H1 (cell line): Measurements from ENCODE around the gene GSE1. TPM values are rescaled to one million over a fixed set of nuclear protein-coding genes. Genes with fewer than 3 reads are reported as not detected.

Source experiments
- CTCF ChIA-PET: fragments of 300-600 bp; sonication (Branson Sonifier 250); formaldehyde crosslinking; loops from one replicate; lab custom pipeline; 2021; ENCODE audit not compliant: partially characterized antibody; lab: Charles Lee
- POLR2A ChIA-PET: fragments of 300-600 bp; sonication (Branson Sonifier 250); formaldehyde crosslinking; loops from one replicate; lab custom pipeline; 2021; ENCODE audit warnings: inconsistent platforms; ENCODE audit not compliant: partially characterized antibody; lab: Charles Lee
- DNase-seq, 2 experiments: peaks; one replicate each; pipeline versions ENCODE4 v3.0.0 to v3.0.0-alpha.2; 2010 to 2022; ENCODE audit warnings: low spot score in 2 of 2, low read depth in 1 of 2, mixed read lengths in 1 of 2
- FAIRE-seq: peaks from 2 replicates; lab custom pipeline; 2011; peaks lifted over from hg19 to GRCh38; lab: Jason Lieb, UNC
- H2AFZ ChIP-seq: 2 replicates; pipeline ENCODE4 v1.8.1; 2012; ENCODE audit warnings: low read length, inconsistent platforms
- H2AK5ac ChIP-seq: 2 replicates; pipeline ENCODE4 v1.6.1; 2013; ENCODE audit warnings: low read depth, low read length
- H2BK120ac ChIP-seq: replicated peaks from 2 replicates; pipeline ENCODE3; 2013; ENCODE audit warnings: low read depth, low read length, inconsistent platforms
- H2BK12ac ChIP-seq: 2 replicates; pipeline ENCODE4 v1.6.1; 2013; ENCODE audit warnings: low read depth, low read length
- H2BK15ac ChIP-seq: 2 replicates; pipeline ENCODE4 v1.6.1; 2013; ENCODE audit warnings: low read length
- H2BK20ac ChIP-seq: 2 replicates; pipeline ENCODE4 v1.6.1; 2013; ENCODE audit warnings: low read length
- H2BK5ac ChIP-seq: 2 replicates; pipeline ENCODE4 v1.6.1; 2013; ENCODE audit warnings: low read depth, low read length
- H3K14ac ChIP-seq: 2 replicates; pipeline ENCODE4 v1.6.1; 2013; ENCODE audit warnings: inconsistent platforms; ENCODE audit not compliant: insufficient read length
- H3K18ac ChIP-seq: 2 replicates; pipeline ENCODE4 v1.6.1; 2013; ENCODE audit warnings: low read length; ENCODE audit errors: extremely low read depth
- H3K23ac ChIP-seq: 2 replicates; pipeline ENCODE4 v1.6.1; 2013; ENCODE audit warnings: inconsistent platforms; ENCODE audit not compliant: insufficient read length
- H3K23me2 ChIP-seq: 2 replicates; pipeline ENCODE4 v1.6.1; 2013; ENCODE audit warnings: low read depth, low read length
- H3K27ac ChIP-seq: 2 replicates; pipeline ENCODE4 v1.6.1; 2011; ENCODE audit warnings: low read depth, low read length, inconsistent platforms
- H3K27me3 ChIP-seq, 4 experiments: replicated peaks in 1 of 4; 1 replicate in 1 of 4; 2 replicates in 3 of 4; pipeline versions ENCODE4 v1.6.1 to v1.8.1; 2011 to 2013; ENCODE audit warnings: low read length in 3 of 4, mild to moderate bottlenecking in 3 of 4, inconsistent platforms in 2 of 4, mixed read lengths in 2 of 4, moderate library complexity in 1 of 4; ENCODE audit not compliant: control insufficient read depth in 3 of 4, insufficient read depth in 3 of 4; ENCODE audit errors: extremely low read depth in 1 of 4
- H3K36me3 ChIP-seq, 4 experiments: 2 replicates each; pipeline versions ENCODE4 v1.6.1 to v1.8.1; 2011 to 2013; ENCODE audit warnings: mild to moderate bottlenecking in 4 of 4, low read length in 3 of 4, moderate library complexity in 2 of 4, control low read depth in 1 of 4, inconsistent platforms in 1 of 4; ENCODE audit not compliant: insufficient read depth in 4 of 4, control insufficient read depth in 2 of 4
- H3K4ac ChIP-seq: replicated peaks from 2 replicates; pipeline ENCODE3; 2013; ENCODE audit warnings: low read length, low read depth, mixed read lengths, inconsistent platforms; ENCODE audit not compliant: insufficient read length
- H3K4me1 ChIP-seq, 4 experiments: replicated peaks in 1 of 4; 1 replicate in 1 of 4; 2 replicates in 3 of 4; pipeline versions ENCODE4 v1.6.1 to v1.8.1; 2011 to 2013; ENCODE audit warnings: low read length in 3 of 4, inconsistent platforms in 2 of 4, mixed read lengths in 1 of 4; ENCODE audit not compliant: insufficient read depth in 4 of 4, control insufficient read depth in 3 of 4
- H3K4me2 ChIP-seq, 2 experiments: 2 replicates each; pipeline versions ENCODE4 v1.6.1 to v1.8.1; 2011 to 2013; ENCODE audit warnings: low read depth in 2 of 2, low read length in 2 of 2, control low read depth in 1 of 2, inconsistent platforms in 1 of 2, mild to moderate bottlenecking in 1 of 2; ENCODE audit not compliant: insufficient read depth in 1 of 2
- H3K4me3 ChIP-seq, 4 experiments: fragments of 200-600, 300-600 bp in 1 of 4; sonication (generic), shearing (Covaris generic), sonication (Bioruptor Twin) in 1 of 4; 2 replicates each; pipeline versions ENCODE4 v1.5.1 to v1.8.1; 2011 to 2016; ENCODE audit warnings: low read length in 4 of 4, low read depth in 3 of 4, control low read depth in 2 of 4, inconsistent platforms in 2 of 4, mild to moderate bottlenecking in 2 of 4, mixed read lengths in 1 of 4, moderate library complexity in 1 of 4; ENCODE audit not compliant: insufficient read depth in 2 of 4; ENCODE audit errors: extremely low read depth in 1 of 4
- H3K56ac ChIP-seq: replicated peaks from 2 replicates; pipeline ENCODE3; 2013; ENCODE audit warnings: low read depth, mild to moderate bottlenecking, mixed read lengths, low read length, inconsistent platforms; ENCODE audit not compliant: insufficient read length
- H3K79me1 ChIP-seq: 2 replicates; pipeline ENCODE4 v1.6.1; 2013; ENCODE audit warnings: low read depth, low read length, control low read depth
- H3K79me2 ChIP-seq, 2 experiments: 2 replicates each; pipeline versions ENCODE4 v1.6.1 to v1.8.1; 2012 to 2013; ENCODE audit warnings: low read length in 2 of 2, mild to moderate bottlenecking in 2 of 2, inconsistent platforms in 1 of 2; ENCODE audit not compliant: insufficient read depth in 2 of 2, control insufficient read depth in 1 of 2
- H3K9ac ChIP-seq, 4 experiments: replicated peaks in 1 of 4; 1 replicate in 1 of 4; 2 replicates in 3 of 4; pipeline versions ENCODE4 v1.6.1 to v1.8.1; 2011 to 2013; ENCODE audit warnings: low read depth in 3 of 4, low read length in 3 of 4, control low read depth in 2 of 4, mild to moderate bottlenecking in 2 of 4, moderate library complexity in 2 of 4, inconsistent platforms in 1 of 4; ENCODE audit errors: extremely low read depth in 1 of 4
- H3K9me3 ChIP-seq, 2 experiments: 2 replicates each; pipeline versions ENCODE4 v1.6.1 to v1.8.1; 2012 to 2013; ENCODE audit warnings: mild to moderate bottlenecking in 2 of 2, moderate library complexity in 2 of 2, control low read depth in 1 of 2, inconsistent platforms in 1 of 2, low read depth in 1 of 2, low read length in 1 of 2, mixed read lengths in 1 of 2; ENCODE audit not compliant: insufficient read depth in 2 of 2
- H4K20me1 ChIP-seq, 2 experiments: replicated peaks in 1 of 2; 2 replicates each; pipeline versions ENCODE3 to v1.8.1; 2011 to 2013; ENCODE audit warnings: inconsistent platforms in 2 of 2, low read length in 2 of 2, mild to moderate bottlenecking in 1 of 2; ENCODE audit not compliant: insufficient read depth in 2 of 2, control insufficient read depth in 1 of 2
- H4K5ac ChIP-seq: 2 replicates; pipeline ENCODE4 v1.6.1; 2013; ENCODE audit warnings: low read length, low read depth, mixed read lengths, inconsistent platforms; ENCODE audit not compliant: insufficient read length
- H4K8ac ChIP-seq: 2 replicates; pipeline ENCODE4 v1.8.0; 2013; ENCODE audit warnings: mild to moderate bottlenecking, moderate library complexity, low read length, inconsistent platforms; ENCODE audit not compliant: insufficient read depth; ENCODE audit errors: extremely low read depth
- H4K91ac ChIP-seq: replicated peaks from 2 replicates; pipeline ENCODE3; 2013; ENCODE audit warnings: low read length, mixed read lengths, inconsistent platforms; ENCODE audit not compliant: insufficient read length
- CTBP2 ChIP-seq: IDR thresholded peaks from 2 replicates; pipeline ENCODE4 v1.7.0; 2011; ENCODE audit warnings: borderline replicate concordance, mild to moderate bottlenecking, moderate library complexity, mixed read lengths, low read length; ENCODE audit not compliant: insufficient read depth, insufficient read length
- KDM5A ChIP-seq: fragments of 200-600 bp; IDR thresholded peaks from 2 replicates; pipeline ENCODE4 v1.7.1; 2012; ENCODE audit warnings: mild to moderate bottlenecking, low read length, inconsistent platforms, mixed read lengths
- WGBS, 2 experiments: shearing (Covaris generic) in 1 of 2; methylation state at CpG; one replicate each; pipeline versions ENCODE4 v1.1.6 to v1.1.7; 2013 to 2015; ENCODE audit warnings: low lambda C conversion rate in 2 of 2, mixed read lengths in 2 of 2, inconsistent platforms in 1 of 2, low coverage in 1 of 2, missing lambda C conversion rate in 1 of 2; ENCODE audit not compliant: insufficient replicate concordance in 2 of 2, insufficient coverage in 1 of 2, insufficient read length in 1 of 2; ENCODE audit errors: extremely low coverage in 1 of 2, missing lambda C conversion rate in 1 of 2; 5-methylcytosine and 5-hydroxymethylcytosine counted together
- polyA plus RNA-seq, 7 experiments: library from polyadenylated mRNA; depleted of rRNA in 3 of 7; stranded (reverse) in 5 of 7; unstranded in 2 of 7; fragments of >200 nt in 5 of 7; fragments of 200-250 nt in 2 of 7; gene quantifications; 1 replicate in 5 of 7; 2 replicates in 1 of 7; 4 replicates in 1 of 7; pipeline versions ENCODE4 v1.2.1 to v1.2.3, GENCODE V29; 2011 to 2013; ENCODE audit warnings: missing spikeins in 2 of 7, mixed read lengths in 2 of 7
- total RNA-seq: library from RNA; stranded (reverse); fragmentation: NEBNext Ultra II Directional; extraction: Animal tissue kit (Norgen Biotek cat#: 25700); gene quantifications from 2 replicates; pipeline ENCODE4 v1.2.1, GENCODE V29; 2021

The GSE1 gene
- total and polyA plus RNA-seq, 2 of the 8 experiments (the other 6 are each of a cell fraction or from before 2014, with no cell fraction given) = 26.0 to 65.6 TPM

GRCh38 chr16:85621698-85622428 is 8.7 kb downstream of the GSE1 start:
- FAIRE-seq = no peak

More at GRCh38 chr16:85621698-85622428, 8.7 kb downstream of the GSE1 start:
- H2AFZ ChIP-seq = no peak overlapping the region
- no peak overlapping the region for H2BK15ac ChIP-seq
- 88% methylated on average over 11 of the region's 13 CpGs; no CpG with 5 or more reads in 1 of the 2 experiments for WGBS, 2 experiments
- TF ChIP-seq KDM5A (no peak), CTBP2 (no peak)
- TF ChIP-seq, all 59 proteins: peak for 0
- H3K14ac ChIP-seq = no peak overlapping the region
- ChIA-PET CTCF (interaction anchor here (1.2 to 3.2 kb wide), 4 partner anchors 10 to 129 kb away, joined by 3 to 19 read pairs (median 4); no protein-coding TSS in a partner anchor), POLR2A (no interaction called here)
- H3K23me2 ChIP-seq = no peaks in the 10 kb centered on the region
- peaks cover 0 to 32% (median 22%) of the 10 kb centered on the region in 4 experiments; a peak in 6 of 7 replicates for H3K4me1 ChIP-seq
- no peak overlapping the region for H3K23ac ChIP-seq
- no peak overlapping the region for H3K27ac ChIP-seq
- no peak overlapping the region for H3K56ac ChIP-seq
- no peak for DNase-seq
- no peaks in the 10 kb centered on the region for H3K9me3 ChIP-seq
- peaks cover 40 to 100% of the 10 kb centered on the region in 2 experiments for H3K79me2 ChIP-seq
- H4K8ac ChIP-seq = no peak overlapping the region
- H4K5ac ChIP-seq = no peak overlapping the region
- H2BK20ac ChIP-seq = no peak overlapping the region
- H3K9ac ChIP-seq = no peak overlapping the region
- H2BK5ac ChIP-seq = no peak overlapping the region
- no peak overlapping the region for H3K4me2 ChIP-seq
- H3K18ac ChIP-seq = no peak overlapping the region
- peaks cover 78% of the 10 kb centered on the region in 2 experiments for H4K20me1 ChIP-seq
- no peak overlapping the region for H2BK120ac ChIP-seq
- H3K27me3 ChIP-seq = no peaks in the 10 kb centered on the region; a peak in 1 of 7 replicates
- no peak overlapping the region for H2AK5ac ChIP-seq
- H3K4me3 ChIP-seq = no peak overlapping the region
- peaks cover 0 to 5% (median 0%) of the 10 kb centered on the region in 4 experiments; a peak in 3 of 8 replicates for H3K36me3 ChIP-seq
- H2BK12ac ChIP-seq = no peak overlapping the region
- H3K4ac ChIP-seq = no peak overlapping the region
- peaks cover 33% of the 10 kb centered on the region for H3K79me1 ChIP-seq
- H4K91ac ChIP-seq = no peak overlapping the region
